ENCODE data around the gene KIF12. TPM values are rescaled to one million over a fixed set of nuclear protein-coding genes. Genes with fewer than 3 reads are reported as not detected.

KIF12 gene
- total and polyA plus RNA-seq, 2 experiments from 2014 or later, result 4.2 to 4.3 TPM

DNA sequence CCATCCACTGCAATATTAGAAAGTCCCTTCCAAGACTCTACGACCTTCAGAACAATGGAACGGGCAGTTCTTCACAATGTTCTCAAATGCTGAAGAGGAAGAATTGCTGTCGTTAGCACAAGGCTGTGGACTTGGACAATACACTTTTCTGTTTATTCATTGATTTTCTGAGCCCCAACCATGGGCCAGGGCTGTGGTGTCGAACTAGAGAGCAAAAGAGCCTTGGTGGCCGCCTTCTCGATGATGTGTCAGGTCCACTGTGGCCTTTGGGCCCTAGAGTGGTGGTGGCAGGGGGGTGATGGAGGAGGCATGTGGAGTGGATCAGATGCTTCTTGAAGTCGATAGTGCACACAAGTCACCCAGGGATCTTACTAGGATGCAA, 18.5 kb upstream of the KIF12 start:
- H3K4me3 Mint-ChIP-seq, result no peak overlapping the region
- Histone ChIP-seq H3K9me2 (ENCODE audit: insufficient read depth) (no peaks in the 10 kb centered on the region), H3F3A (replicated peaks; ENCODE audit: low read depth) (no peaks in the 10 kb centered on the region), H3K79me2 (replicated peaks; ENCODE audit: insufficient read depth) (no peaks in the 10 kb centered on the region), H4K20me1 (replicated peaks; ENCODE audit: insufficient read depth) (no peaks in the 10 kb centered on the region), H2AFZ (no peak overlapping the region), H3K36me3 (ENCODE audit: insufficient read depth) (no peaks in the 10 kb centered on the region), H3K4me3 (no peak overlapping the region), H3K4me2 (no peak overlapping the region), H3K27ac (ENCODE audit: low read depth) (no peak overlapping the region), H3K4me1 (ENCODE audit: insufficient read depth) (no peaks in the 10 kb centered on the region), H3K27me3 (ENCODE audit: insufficient read depth) (no peaks in the 10 kb centered on the region)
- H3K27ac Mint-ChIP-seq, result no peak overlapping the region
- H3K36me3 Mint-ChIP-seq (ENCODE audit: low read depth), result no peaks in the 10 kb centered on the region; the same call in 2 of the 3 replicates
- DNase-seq (ENCODE audit: low spot score) (no peak), ATAC-seq (no peak)
- H3K4me1 Mint-ChIP-seq, result peaks cover 5% of the 10 kb centered on the region; the same call in 2 of the 3 replicates
- TF ChIP-seq, protein P1, sequence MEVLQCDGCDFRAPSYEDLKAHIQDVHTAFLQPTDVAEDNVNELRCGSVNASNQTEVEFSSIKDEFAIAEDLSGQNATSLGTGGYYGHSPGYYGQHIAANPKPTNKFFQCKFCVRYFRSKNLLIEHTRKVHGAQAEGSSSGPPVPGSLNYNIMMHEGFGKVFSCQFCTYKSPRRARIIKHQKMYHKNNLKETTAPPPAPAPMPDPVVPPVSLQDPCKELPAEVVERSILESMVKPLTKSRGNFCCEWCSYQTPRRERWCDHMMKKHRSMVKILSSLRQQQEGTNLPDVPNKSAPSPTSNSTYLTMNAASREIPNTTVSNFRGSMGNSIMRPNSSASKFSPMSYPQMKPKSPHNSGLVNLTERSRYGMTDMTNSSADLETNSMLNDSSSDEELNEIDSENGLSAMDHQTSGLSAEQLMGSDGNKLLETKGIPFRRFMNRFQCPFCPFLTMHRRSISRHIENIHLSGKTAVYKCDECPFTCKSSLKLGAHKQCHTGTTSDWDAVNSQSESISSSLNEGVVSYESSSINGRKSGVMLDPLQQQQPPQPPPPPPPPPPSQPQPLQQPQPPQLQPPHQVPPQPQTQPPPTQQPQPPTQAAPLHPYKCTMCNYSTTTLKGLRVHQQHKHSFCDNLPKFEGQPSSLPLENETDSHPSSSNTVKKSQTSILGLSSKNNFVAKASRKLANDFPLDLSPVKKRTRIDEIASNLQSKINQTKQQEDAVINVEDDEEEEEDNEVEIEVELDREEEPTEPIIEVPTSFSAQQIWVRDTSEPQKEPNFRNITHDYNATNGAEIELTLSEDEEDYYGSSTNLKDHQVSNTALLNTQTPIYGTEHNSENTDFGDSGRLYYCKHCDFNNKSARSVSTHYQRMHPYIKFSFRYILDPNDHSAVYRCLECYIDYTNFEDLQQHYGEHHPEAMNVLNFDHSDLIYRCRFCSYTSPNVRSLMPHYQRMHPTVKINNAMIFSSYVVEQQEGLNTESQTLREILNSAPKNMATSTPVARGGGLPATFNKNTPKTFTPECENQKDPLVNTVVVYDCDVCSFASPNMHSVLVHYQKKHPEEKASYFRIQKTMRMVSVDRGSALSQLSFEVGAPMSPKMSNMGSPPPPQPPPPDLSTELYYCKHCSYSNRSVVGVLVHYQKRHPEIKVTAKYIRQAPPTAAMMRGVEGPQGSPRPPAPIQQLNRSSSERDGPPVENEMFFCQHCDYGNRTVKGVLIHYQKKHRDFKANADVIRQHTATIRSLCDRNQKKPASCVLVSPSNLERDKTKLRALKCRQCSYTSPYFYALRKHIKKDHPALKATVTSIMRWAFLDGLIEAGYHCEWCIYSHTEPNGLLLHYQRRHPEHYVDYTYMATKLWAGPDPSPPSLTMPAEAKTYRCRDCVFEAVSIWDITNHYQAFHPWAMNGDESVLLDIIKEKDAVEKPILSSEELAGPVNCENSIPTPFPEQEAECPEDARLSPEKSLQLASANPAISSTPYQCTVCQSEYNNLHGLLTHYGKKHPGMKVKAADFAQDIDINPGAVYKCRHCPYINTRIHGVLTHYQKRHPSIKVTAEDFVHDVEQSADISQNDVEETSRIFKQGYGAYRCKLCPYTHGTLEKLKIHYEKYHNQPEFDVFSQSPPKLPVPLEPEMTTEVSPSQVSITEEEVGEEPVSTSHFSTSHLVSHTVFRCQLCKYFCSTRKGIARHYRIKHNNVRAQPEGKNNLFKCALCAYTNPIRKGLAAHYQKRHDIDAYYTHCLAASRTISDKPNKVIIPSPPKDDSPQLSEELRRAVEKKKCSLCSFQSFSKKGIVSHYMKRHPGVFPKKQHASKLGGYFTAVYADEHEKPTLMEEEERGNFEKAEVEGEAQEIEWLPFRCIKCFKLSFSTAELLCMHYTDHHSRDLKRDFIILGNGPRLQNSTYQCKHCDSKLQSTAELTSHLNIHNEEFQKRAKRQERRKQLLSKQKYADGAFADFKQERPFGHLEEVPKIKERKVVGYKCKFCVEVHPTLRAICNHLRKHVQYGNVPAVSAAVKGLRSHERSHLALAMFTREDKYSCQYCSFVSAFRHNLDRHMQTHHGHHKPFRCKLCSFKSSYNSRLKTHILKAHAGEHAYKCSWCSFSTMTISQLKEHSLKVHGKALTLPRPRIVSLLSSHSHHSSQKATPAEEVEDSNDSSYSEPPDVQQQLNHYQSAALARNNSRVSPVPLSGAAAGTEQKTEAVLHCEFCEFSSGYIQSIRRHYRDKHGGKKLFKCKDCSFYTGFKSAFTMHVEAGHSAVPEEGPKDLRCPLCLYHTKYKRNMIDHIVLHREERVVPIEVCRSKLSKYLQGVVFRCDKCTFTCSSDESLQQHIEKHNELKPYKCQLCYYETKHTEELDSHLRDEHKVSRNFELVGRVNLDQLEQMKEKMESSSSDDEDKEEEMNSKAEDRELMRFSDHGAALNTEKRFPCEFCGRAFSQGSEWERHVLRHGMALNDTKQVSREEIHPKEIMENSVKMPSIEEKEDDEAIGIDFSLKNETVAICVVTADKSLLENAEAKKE (CRISPR knock-in tag; IDR thresholded peaks at IDR 0.05), result no peak
- TF ChIP-seq, protein P2, sequence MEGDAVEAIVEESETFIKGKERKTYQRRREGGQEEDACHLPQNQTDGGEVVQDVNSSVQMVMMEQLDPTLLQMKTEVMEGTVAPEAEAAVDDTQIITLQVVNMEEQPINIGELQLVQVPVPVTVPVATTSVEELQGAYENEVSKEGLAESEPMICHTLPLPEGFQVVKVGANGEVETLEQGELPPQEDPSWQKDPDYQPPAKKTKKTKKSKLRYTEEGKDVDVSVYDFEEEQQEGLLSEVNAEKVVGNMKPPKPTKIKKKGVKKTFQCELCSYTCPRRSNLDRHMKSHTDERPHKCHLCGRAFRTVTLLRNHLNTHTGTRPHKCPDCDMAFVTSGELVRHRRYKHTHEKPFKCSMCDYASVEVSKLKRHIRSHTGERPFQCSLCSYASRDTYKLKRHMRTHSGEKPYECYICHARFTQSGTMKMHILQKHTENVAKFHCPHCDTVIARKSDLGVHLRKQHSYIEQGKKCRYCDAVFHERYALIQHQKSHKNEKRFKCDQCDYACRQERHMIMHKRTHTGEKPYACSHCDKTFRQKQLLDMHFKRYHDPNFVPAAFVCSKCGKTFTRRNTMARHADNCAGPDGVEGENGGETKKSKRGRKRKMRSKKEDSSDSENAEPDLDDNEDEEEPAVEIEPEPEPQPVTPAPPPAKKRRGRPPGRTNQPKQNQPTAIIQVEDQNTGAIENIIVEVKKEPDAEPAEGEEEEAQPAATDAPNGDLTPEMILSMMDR (conservative IDR thresholded peaks at IDR 0.05; ENCODE audit: low read depth in 2 of 2), result no peak
- TF ChIP-seq NANOG (IDR thresholded peaks at IDR 0.05; ENCODE audit: borderline replicate concordance), result no peak
- no peak for TF ChIP-seq CREB1 (CRISPR knock-in tag; IDR thresholded peaks at IDR 0.05; ENCODE audit: low read depth)
- TF ChIP-seq ZNF114 (CRISPR knock-in tag; IDR thresholded peaks at IDR 0.05), result no peak
- TF ChIP-seq EZH2 (IDR thresholded peaks at IDR 0.05; ENCODE audit: low read depth, unreplicated experiment), result no peak
- TF ChIP-seq EZH2phosphoT487 (IDR thresholded peaks at IDR 0.05; ENCODE audit: unreplicated experiment), result no peak
- TF ChIP-seq STAT1 (IDR thresholded peaks at IDR 0.05; ENCODE audit: unreplicated experiment), result no peak
- TF ChIP-seq, protein P3, sequence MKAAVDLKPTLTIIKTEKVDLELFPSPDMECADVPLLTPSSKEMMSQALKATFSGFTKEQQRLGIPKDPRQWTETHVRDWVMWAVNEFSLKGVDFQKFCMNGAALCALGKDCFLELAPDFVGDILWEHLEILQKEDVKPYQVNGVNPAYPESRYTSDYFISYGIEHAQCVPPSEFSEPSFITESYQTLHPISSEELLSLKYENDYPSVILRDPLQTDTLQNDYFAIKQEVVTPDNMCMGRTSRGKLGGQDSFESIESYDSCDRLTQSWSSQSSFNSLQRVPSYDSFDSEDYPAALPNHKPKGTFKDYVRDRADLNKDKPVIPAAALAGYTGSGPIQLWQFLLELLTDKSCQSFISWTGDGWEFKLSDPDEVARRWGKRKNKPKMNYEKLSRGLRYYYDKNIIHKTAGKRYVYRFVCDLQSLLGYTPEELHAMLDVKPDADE (IDR thresholded peaks at IDR 0.05), result no peak
- TF ChIP-seq POLR2AphosphoS5 (IDR thresholded peaks at IDR 0.05; ENCODE audit: low read depth), result no peak
- TF ChIP-seq JUNB (IDR thresholded peaks at IDR 0.05; ENCODE audit: unreplicated experiment), result no peak
- TF ChIP-seq, protein P4, sequence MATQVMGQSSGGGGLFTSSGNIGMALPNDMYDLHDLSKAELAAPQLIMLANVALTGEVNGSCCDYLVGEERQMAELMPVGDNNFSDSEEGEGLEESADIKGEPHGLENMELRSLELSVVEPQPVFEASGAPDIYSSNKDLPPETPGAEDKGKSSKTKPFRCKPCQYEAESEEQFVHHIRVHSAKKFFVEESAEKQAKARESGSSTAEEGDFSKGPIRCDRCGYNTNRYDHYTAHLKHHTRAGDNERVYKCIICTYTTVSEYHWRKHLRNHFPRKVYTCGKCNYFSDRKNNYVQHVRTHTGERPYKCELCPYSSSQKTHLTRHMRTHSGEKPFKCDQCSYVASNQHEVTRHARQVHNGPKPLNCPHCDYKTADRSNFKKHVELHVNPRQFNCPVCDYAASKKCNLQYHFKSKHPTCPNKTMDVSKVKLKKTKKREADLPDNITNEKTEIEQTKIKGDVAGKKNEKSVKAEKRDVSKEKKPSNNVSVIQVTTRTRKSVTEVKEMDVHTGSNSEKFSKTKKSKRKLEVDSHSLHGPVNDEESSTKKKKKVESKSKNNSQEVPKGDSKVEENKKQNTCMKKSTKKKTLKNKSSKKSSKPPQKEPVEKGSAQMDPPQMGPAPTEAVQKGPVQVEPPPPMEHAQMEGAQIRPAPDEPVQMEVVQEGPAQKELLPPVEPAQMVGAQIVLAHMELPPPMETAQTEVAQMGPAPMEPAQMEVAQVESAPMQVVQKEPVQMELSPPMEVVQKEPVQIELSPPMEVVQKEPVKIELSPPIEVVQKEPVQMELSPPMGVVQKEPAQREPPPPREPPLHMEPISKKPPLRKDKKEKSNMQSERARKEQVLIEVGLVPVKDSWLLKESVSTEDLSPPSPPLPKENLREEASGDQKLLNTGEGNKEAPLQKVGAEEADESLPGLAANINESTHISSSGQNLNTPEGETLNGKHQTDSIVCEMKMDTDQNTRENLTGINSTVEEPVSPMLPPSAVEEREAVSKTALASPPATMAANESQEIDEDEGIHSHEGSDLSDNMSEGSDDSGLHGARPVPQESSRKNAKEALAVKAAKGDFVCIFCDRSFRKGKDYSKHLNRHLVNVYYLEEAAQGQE (IDR thresholded peaks at IDR 0.05; ENCODE audit: unreplicated experiment), result no peak
- no peaks in the 10 kb centered on the region for H3K9me3 Mint-ChIP-seq
- H3K27me3 Mint-ChIP-seq (ENCODE audit: insufficient read depth, low read depth, poor library complexity), result peaks cover 5% of the 10 kb centered on the region
